DOHH2 (cell line): ENCODE results near the gene KLK1.

Source experiments
- CTCF ChIP-seq: fragments of 200-600 bp; sonication (generic); IDR thresholded peaks from one replicate; pipeline ENCODE4 v1.5.1; 2014; ENCODE audit warnings: antibody characterized with exemption, mild to moderate bottlenecking, low read depth, low read length; ENCODE audit not compliant: poor library complexity, severe bottlenecking
- EZH2phosphoT487 ChIP-seq: fragments of 200-600 bp; sonication (generic); IDR thresholded peaks from 2 replicates; pipeline ENCODE4 v1.6.1; 2017; ENCODE audit warnings: borderline replicate concordance, mild to moderate bottlenecking, antibody characterized with exemption, low read length, moderate library complexity, mixed read lengths

GRCh38 chr19:50772476-50772875, 51.1 kb downstream of the KLK1 start:
- TF ChIP-seq CTCF = no peak
- TF ChIP-seq EZH2phosphoT487 = no peak
